GM21360 (cell line): ENCODE data around the gene NSUN5.
"Not testable (repeated sequence)": the region's sequence is repeated elsewhere in the genome, so short reads cannot be mapped to it uniquely, and the experiment has no call there.

Experiments used
- ATAC-seq: cut with Tn5 transposase; IDR thresholded peaks from one replicate; pipeline ENCODE4 v1.9.1; 2021; ENCODE audit warnings: mild to moderate bottlenecking, moderate library complexity; ENCODE audit not compliant: unreplicated experiment

Gene NSUN5

DNA sequence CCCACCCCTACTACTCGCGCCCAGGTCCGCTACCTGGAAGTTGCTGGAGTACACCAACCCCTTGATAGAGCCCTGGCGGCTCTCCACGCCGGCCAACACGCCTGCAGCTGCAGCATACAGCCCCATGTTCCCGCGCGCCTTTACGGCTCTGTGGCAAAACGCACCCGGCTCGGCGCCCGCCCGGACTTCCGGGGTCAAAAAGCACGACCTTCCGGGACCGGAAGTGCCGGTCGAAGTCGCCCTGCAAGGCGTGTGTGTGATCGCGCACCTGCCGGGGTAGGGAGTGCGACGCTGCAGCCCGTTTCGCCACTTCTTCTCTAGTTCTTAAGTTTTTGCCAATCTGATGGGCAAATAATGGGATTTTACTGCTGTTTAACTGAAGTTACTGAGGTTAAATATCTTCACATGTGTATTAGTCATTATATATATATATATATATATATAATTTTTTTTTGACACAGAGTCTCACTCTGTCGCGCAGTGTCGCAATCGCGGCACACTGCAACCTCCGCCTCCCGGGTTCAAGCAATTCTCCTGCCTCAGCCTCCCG lies at the start of gene NSUN5:
Gene NSUN5, minus strand, starts transcription at position 162 of the 550 bp plus-strand sequence. Its CDS starts 36 bp downstream, at position 126.
- ATAC-seq = peak; percentile 69

DNA sequence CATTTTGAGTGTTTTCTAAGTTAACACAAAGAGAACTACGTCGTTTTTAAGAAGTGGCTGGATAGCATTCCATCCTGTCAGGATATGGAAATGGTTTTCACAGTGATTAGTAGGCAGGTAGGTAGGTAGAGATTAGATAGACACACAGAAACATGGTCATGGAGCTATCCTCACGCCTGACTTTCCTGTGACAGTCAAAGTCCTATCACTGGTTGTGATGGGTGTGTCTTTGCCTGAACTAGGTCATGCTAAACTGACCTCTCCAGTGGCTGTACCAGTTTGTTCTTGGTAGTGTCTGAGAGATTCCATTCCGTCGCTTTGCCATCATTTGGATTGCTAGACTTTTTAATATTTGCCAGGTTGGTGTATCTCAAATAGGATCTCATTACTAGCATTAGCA lies 47.5 kb upstream of the NSUN5 start:
- no peak for ATAC-seq

DNA sequence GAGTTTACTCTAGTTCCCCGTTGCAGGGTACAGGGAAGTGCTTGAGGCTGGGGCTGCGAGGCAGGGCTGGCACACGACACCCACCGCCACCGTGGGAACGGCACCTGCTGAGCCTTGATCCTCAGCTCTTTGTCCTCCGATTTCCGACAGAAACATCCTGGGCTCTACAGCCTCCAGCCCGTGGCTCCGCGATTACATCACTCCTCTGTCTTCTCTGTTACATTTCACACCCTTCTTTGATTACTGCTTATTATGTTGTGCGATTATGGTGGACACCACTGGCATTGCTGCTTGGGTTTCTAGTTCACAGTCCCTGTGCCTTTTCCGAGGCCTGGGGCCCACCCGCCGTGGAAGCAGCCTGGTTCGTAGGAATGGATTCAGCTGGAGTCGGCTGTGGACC lies 46.2 kb upstream of the NSUN5 start:
- no peak for ATAC-seq

DNA sequence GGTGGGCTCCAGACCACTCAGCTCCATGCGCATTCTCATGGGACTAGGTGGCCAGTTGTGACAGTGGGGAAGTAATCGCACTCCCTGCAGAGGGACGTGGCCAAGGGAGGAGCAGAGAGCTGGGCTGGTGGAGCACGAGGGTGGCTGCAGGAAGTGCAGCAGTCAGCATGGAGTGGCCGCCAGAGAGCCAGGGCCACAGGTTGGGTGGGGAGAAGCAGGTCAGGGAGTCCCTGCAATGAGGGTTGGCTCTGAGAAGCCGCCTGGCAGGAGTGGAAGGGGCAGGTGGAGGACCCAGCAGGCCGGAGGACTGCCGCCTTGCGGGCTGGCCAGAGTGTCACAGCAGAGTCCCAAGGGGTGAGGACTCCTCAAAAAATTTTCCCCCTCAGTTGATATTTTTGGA lies 45.6 kb upstream of the NSUN5 start:
- no peak for ATAC-seq

DNA sequence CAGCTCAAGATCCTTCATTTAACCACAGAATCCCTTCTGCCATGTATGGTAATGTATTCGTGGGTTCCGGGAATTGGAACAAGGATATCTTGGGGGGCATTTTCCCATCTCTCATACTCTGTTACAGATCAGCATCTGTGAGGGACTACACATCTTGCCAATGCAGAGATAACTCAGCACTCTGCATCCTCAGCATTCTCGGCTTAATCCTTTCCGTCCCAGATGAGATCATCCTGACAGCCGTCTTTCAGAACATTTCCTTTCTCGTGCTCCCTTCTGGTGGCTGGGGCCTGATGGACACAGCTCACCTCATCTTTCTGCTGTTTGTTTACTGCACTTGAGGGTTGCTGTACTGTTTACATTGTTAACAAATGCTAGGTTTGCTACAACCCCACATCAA lies 44.6 kb upstream of the NSUN5 start:
- ATAC-seq = no peak

DNA sequence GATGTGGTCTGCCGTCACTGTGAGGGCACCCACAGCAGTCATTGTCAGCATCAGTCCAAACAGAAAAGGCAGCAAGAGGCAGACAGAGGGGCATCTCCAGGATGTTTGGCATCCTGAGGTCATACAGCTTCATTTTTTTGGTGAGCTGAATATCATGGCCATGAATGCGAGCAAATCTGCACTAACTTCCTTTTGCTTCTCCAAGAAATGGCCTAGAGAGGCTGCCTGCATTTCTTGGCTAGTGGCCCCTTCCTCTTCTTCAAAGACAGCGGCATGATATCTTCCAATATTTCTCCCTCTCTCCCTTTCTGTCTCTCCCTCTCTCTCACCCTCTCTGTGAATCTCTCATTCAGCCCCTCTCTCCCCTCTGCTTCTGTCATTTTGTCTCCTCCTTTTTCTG lies 44.2 kb upstream of the NSUN5 start:
- ATAC-seq = no peak

GRCh38 chr7:73351447-73352167 lies 43.0 kb upstream of the NSUN5 start:
- ATAC-seq = no peak

- ATAC-seq = no peak
These were observed 41.9 kb upstream of the NSUN5 start for GRCh38 chr7:73350306-73351068.

GRCh38 chr7:73349763-73350162 lies 41.1 kb upstream of the NSUN5 start:
- no peak for ATAC-seq

DNA sequence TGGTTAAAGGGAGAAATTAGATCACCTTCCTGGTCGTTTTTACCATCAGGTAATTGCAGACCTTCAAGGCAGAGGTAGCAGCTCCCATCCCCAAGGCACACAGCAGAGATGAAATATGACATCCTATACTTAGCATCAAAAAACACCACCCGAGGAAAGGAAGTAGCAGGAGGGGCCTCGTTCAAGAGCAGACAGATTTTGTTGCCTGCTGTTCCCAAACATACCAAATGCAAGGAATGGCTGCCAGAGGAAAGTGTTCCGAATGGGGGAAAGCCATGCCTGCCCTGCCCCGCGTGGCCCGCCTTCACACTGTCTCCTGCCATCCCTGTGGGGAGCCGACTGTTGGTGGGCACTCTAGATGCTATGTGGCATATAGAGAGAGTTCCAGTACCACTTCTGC lies 37.3 kb upstream of the NSUN5 start:
- ATAC-seq = no peak

GRCh38 chr7:73345538-73345937 lies 36.9 kb upstream of the NSUN5 start:
- no peak for ATAC-seq

GRCh38 chr7:73343671-73344380 lies 35.2 kb upstream of the NSUN5 start:
- no peak for ATAC-seq

DNA sequence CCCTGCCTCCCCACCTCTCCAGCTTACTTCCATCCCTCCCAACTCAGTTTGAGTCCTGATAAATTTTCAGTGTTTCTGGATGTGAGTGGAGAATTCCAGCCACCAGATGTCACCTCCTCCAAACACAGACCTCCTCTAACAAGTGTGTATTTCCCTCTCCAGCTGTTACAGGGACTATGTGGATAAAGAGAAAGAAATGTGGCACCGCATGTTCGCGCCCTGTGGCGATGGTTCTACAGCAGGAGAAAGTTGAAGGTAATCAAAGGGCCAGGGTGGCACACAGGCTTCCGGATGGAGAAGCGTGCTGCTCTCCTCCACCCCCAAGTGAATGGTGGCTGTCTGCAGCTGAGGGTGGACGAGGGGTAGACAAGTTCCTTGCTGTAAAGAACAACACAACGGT lies 34.0 kb upstream of the NSUN5 start:
- no peak for ATAC-seq

DNA sequence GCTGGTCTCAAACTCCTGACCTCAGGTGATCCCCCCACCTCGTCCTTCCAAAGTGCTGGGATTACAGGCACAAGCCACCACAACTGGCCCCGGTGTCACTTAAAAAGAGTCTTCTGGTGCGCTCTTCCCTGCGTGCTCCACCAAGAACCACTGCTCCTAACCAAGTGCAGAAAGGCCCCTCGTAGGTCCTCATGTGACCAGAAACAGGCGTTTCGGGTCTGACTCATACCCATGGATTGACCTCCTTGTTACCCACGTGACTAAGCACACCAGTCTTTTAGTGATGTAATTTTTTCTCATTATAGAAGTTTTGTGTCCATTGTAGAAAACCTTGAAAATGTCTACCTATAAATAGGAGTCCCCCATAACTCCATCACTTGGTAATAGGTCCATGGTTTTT lies 33.3 kb upstream of the NSUN5 start:
- ATAC-seq = no peak

DNA sequence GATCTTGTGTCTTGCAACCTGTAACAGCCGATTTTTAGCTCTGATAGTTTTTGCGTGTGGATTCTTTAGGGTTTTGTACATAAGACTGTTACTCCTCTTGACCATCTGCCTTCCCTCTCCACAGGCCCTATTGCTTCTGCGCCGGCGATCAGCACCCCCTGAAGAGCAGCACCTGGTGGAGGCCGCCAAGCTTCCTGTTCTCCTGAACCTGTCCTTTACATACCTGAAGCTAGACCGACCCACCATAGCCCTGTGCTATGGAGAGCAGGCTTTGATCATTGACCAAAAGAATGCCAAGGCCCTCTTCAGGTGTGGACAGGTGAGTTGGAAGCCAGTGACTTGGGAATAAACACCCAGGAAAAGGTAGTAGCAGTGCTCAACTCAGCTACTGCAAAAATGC lies 31.9 kb upstream of the NSUN5 start:
- ATAC-seq = no peak

DNA sequence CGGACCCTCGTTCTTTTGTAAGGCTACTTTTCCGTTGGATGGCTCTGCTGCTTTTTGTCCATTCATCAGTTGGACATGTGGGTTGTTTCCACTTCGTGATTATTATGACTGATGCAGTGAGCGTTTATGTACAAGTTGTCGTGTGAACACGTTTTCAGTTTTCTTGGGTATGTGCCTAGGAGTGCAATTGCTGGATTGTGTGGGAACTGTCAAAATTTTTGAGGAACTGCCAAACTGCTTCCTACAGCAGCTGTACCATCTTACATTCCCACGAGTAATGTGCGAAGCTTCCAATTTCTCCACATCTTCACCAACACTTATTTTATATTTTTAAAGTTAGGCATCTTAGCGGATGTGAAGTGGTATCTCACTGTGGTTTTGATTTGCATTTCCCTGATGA lies 29.7 kb upstream of the NSUN5 start:
- ATAC-seq = no peak

- ATAC-seq = no peak
These were observed 23.8 kb upstream of the NSUN5 start for GRCh38 chr7:73332447-73332846.

DNA sequence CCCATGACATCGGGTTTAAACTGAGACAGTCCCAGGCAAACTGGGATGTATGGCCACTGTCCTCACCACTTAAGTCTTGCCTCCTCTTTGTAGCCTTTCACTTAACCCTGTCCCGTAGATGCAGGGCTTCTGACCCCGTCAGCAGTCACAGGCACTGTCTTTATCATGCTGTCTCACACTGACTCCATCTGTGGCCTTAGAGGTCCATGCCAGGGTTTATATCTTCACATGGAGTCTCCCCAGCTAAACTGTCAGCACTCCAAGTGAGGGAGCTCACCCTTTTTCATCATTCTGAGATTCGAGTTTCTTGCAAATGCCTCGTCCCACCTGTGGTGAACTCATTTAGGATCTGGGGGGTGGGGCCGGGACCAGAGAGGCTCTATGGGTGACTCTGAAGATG lies 22.1 kb upstream of the NSUN5 start:
- no peak for ATAC-seq

GRCh38 chr7:73329861-73330581 lies 21.4 kb upstream of the NSUN5 start:
- ATAC-seq = no peak

GRCh38 chr7:73328696-73329095 lies 20.1 kb upstream of the NSUN5 start:
- ATAC-seq = no peak

- not testable (repeated sequence) for ATAC-seq
These were observed 19.3 kb upstream of the NSUN5 start, which contains the start of the genes FKBP6 and TRIM50 for GRCh38 chr7:73327922-73328321. TSS of gene FKBP6 (plus strand) at chr7:73328161. CDS start at chr7:73328429, 268 bp downstream. TSS of gene TRIM50 (minus strand) at chr7:73328082. CDS start at chr7:73324787, 3,295 bp downstream.
